ENCODE measurements around the gene DACH2. TPM values are rescaled to one million over a fixed set of nuclear protein-coding genes. Genes with fewer than 3 reads are reported as not detected.

Gene DACH2
- polyA plus RNA-seq, 1 donor from 2014 or later: 20.6 TPM

DNA sequence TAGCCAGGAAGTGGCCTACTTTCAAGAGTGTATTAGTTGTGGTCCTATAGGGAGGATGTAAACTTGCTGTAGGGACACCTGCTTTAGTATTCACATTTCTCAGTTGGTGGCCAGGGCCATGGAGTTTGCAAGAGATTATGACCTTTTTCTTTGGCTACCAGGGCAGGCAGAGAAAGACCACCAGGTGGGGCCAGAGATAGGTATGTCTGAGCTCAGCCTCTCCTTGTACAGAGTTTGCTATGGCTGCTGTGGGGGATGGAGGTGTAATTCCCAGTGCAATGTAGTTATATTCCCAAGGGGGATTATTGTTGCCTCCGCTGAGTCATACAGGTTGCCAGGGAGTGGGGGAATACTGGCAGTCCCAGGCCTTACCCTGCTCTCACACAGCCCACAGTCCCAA lies 26.3 kb upstream of the DACH2 start:
- Histone ChIP-seq H3K9ac (ENCODE audit: low read length) (no peak overlapping the region), H3F3A (ENCODE audit: insufficient read depth, low read length, poor library complexity, severe bottlenecking) (no peaks in the 10 kb centered on the region), H4K20me1 (ENCODE audit: insufficient read depth) (no peaks in the 10 kb centered on the region), H3K9me2 (ENCODE audit: insufficient read depth, low read length) (no peaks in the 10 kb centered on the region), H3K4me3 (ENCODE audit: low read length) (no peak overlapping the region), H3K9me3 (ENCODE audit: low read length) (no peaks in the 10 kb centered on the region), H3K79me2 (replicated peaks; ENCODE audit: insufficient read depth, low read length) (no peaks in the 10 kb centered on the region), H3K27ac (ENCODE audit: low read length) (no peak overlapping the region), H3K4me2 (ENCODE audit: low read length) (no peak overlapping the region), H3K36me3 (ENCODE audit: insufficient read depth, low read length) (no peaks in the 10 kb centered on the region), H3K27me3 (ENCODE audit: insufficient read depth, low read depth, low read length) (no peaks in the 10 kb centered on the region), H2AFZ (ENCODE audit: low read depth, low read length) (no peak overlapping the region)
- TF ChIP-seq EZH2 (IDR thresholded peaks at IDR 0.05; ENCODE audit: borderline replicate concordance, insufficient read depth, low read length, poor library complexity, severe bottlenecking) (no peak), TAF1 (IDR thresholded peaks at IDR 0.05; ENCODE audit: low read depth) (no peak), SMC3 (conservative IDR thresholded peaks at IDR 0.05; ENCODE audit: poor library complexity) (no peak), RAD21 (conservative IDR thresholded peaks at IDR 0.05) (no peak)

DNA sequence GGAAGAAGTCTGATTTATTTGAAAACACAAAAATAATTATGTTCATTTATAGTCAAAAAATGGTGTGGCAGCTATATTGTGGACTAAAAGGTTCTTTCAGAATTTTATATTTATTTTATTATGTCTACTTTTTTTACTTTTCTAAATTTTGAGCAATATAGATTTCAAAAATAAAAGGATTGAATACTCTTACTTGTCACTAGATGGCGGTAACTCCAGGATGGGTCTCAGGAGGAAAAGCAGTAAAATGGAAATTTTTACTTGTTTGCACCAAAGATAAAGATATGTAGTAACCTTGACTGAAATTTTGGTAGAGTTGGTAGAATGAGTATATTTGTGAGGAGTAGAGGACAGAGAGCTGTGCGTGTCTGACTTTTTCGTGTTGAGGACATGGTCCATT lies 14.5 kb upstream of the DACH2 start:
- Histone ChIP-seq H2AFZ (ENCODE audit: low read depth, low read length) (no peak overlapping the region), H3K79me2 (replicated peaks; ENCODE audit: insufficient read depth, low read length) (no peaks in the 10 kb centered on the region), H3K9me2 (ENCODE audit: insufficient read depth, low read length) (no peaks in the 10 kb centered on the region), H4K20me1 (ENCODE audit: insufficient read depth) (no peaks in the 10 kb centered on the region), H3F3A (ENCODE audit: insufficient read depth, low read length, poor library complexity, severe bottlenecking) (no peaks in the 10 kb centered on the region), H3K4me3 (ENCODE audit: low read length) (no peak overlapping the region), H3K27me3 (ENCODE audit: insufficient read depth, low read depth, low read length) (no peaks in the 10 kb centered on the region), H3K27ac (ENCODE audit: low read length) (no peak overlapping the region), H3K36me3 (ENCODE audit: insufficient read depth, low read length) (no peaks in the 10 kb centered on the region), H3K9me3 (ENCODE audit: low read length) (no peaks in the 10 kb centered on the region), H3K9ac (ENCODE audit: low read length) (no peak overlapping the region), H3K4me2 (ENCODE audit: low read length) (no peak overlapping the region)
- TF ChIP-seq, protein P1, sequence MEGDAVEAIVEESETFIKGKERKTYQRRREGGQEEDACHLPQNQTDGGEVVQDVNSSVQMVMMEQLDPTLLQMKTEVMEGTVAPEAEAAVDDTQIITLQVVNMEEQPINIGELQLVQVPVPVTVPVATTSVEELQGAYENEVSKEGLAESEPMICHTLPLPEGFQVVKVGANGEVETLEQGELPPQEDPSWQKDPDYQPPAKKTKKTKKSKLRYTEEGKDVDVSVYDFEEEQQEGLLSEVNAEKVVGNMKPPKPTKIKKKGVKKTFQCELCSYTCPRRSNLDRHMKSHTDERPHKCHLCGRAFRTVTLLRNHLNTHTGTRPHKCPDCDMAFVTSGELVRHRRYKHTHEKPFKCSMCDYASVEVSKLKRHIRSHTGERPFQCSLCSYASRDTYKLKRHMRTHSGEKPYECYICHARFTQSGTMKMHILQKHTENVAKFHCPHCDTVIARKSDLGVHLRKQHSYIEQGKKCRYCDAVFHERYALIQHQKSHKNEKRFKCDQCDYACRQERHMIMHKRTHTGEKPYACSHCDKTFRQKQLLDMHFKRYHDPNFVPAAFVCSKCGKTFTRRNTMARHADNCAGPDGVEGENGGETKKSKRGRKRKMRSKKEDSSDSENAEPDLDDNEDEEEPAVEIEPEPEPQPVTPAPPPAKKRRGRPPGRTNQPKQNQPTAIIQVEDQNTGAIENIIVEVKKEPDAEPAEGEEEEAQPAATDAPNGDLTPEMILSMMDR (IDR thresholded peaks at IDR 0.05; ENCODE audit: poor library complexity, severe bottlenecking): peak; percentile 56
- TF ChIP-seq RAD21 (conservative IDR thresholded peaks at IDR 0.05) (peak; percentile 63), EP300 (conservative IDR thresholded peaks at IDR 0.05; ENCODE audit: poor library complexity, severe bottlenecking) (no peak), EZH2 (IDR thresholded peaks at IDR 0.05; ENCODE audit: borderline replicate concordance, insufficient read depth, low read length, poor library complexity, severe bottlenecking) (no peak), MXI1 (conservative IDR thresholded peaks at IDR 0.05; ENCODE audit: poor library complexity, severe bottlenecking) (no peak), POLR2AphosphoS5 (IDR thresholded peaks at IDR 0.05) (no peak), SMC3 (conservative IDR thresholded peaks at IDR 0.05; ENCODE audit: poor library complexity) (peak; percentile 65)

DNA sequence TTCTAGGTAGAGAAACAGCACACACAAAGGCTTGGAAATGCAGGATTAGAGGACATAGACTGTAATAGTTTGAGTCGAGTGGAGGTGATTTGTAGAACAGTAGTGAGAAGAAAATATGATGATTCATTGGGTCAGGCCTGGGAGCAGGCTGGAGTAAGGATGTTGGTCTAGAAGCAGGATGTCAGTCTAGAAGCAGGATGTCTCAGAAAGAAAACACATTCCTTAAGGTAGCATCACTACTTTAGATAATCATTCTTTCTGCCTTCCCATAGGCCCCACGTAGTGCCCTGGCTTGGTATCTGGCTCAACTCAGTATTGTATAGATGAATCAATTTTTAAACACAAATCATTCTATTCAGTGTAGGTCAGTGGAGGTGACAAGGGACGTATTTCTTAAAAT lies 11.2 kb upstream of the DACH2 start:
- Histone ChIP-seq H2AFZ (ENCODE audit: low read depth, low read length) (no peak overlapping the region), H3K27ac (ENCODE audit: low read length) (no peak overlapping the region), H3K4me3 (ENCODE audit: low read length) (no peak overlapping the region), H3K79me2 (replicated peaks; ENCODE audit: insufficient read depth, low read length) (no peaks in the 10 kb centered on the region), H3K4me2 (ENCODE audit: low read length) (no peak overlapping the region), H3K27me3 (ENCODE audit: insufficient read depth, low read depth, low read length) (no peaks in the 10 kb centered on the region), H3K36me3 (ENCODE audit: insufficient read depth, low read length) (no peaks in the 10 kb centered on the region), H4K20me1 (ENCODE audit: insufficient read depth) (no peaks in the 10 kb centered on the region), H3K9me3 (ENCODE audit: low read length) (no peaks in the 10 kb centered on the region), H3K9me2 (ENCODE audit: insufficient read depth, low read length) (no peaks in the 10 kb centered on the region), H3K9ac (ENCODE audit: low read length) (no peak overlapping the region), H3F3A (ENCODE audit: insufficient read depth, low read length, poor library complexity, severe bottlenecking) (no peaks in the 10 kb centered on the region)
- TF ChIP-seq EP300 (conservative IDR thresholded peaks at IDR 0.05; ENCODE audit: poor library complexity, severe bottlenecking) (no peak), SMC3 (conservative IDR thresholded peaks at IDR 0.05; ENCODE audit: poor library complexity) (no peak), TAF1 (IDR thresholded peaks at IDR 0.05; ENCODE audit: low read depth) (no peak), EZH2 (IDR thresholded peaks at IDR 0.05; ENCODE audit: borderline replicate concordance, insufficient read depth, low read length, poor library complexity, severe bottlenecking) (no peak), POLR2AphosphoS5 (IDR thresholded peaks at IDR 0.05) (no peak), MXI1 (conservative IDR thresholded peaks at IDR 0.05; ENCODE audit: poor library complexity, severe bottlenecking) (no peak), RAD21 (conservative IDR thresholded peaks at IDR 0.05) (no peak)
- TF ChIP-seq, protein P2, sequence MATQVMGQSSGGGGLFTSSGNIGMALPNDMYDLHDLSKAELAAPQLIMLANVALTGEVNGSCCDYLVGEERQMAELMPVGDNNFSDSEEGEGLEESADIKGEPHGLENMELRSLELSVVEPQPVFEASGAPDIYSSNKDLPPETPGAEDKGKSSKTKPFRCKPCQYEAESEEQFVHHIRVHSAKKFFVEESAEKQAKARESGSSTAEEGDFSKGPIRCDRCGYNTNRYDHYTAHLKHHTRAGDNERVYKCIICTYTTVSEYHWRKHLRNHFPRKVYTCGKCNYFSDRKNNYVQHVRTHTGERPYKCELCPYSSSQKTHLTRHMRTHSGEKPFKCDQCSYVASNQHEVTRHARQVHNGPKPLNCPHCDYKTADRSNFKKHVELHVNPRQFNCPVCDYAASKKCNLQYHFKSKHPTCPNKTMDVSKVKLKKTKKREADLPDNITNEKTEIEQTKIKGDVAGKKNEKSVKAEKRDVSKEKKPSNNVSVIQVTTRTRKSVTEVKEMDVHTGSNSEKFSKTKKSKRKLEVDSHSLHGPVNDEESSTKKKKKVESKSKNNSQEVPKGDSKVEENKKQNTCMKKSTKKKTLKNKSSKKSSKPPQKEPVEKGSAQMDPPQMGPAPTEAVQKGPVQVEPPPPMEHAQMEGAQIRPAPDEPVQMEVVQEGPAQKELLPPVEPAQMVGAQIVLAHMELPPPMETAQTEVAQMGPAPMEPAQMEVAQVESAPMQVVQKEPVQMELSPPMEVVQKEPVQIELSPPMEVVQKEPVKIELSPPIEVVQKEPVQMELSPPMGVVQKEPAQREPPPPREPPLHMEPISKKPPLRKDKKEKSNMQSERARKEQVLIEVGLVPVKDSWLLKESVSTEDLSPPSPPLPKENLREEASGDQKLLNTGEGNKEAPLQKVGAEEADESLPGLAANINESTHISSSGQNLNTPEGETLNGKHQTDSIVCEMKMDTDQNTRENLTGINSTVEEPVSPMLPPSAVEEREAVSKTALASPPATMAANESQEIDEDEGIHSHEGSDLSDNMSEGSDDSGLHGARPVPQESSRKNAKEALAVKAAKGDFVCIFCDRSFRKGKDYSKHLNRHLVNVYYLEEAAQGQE (IDR thresholded peaks at IDR 0.05; ENCODE audit: borderline replicate concordance): no peak
- TF ChIP-seq, protein P1 (IDR thresholded peaks at IDR 0.05; ENCODE audit: poor library complexity, severe bottlenecking): no peak

Data from neural cell (in vitro differentiated cells).